K562 (cell line): ENCODE results near the gene SHLD1.
"Not testable (repeated sequence)": the region's sequence is repeated elsewhere in the genome, so short reads cannot be mapped to it uniquely, and the experiment has no call there.

Source experiments
- CHAMP1 ChIP-seq: fragments of 450-650 bp; IDR thresholded peaks from 2 replicates; pipeline ENCODE4 v1.6.1; 2016; ENCODE audit warnings: mild to moderate bottlenecking
- CREB1 ChIP-seq, 2 experiments: sonication (generic) in 1 of 2; formaldehyde crosslinking in 1 of 2; IDR thresholded peaks; 2 replicates each; pipeline versions ENCODE4 v1.6.1 to v1.8.0; 2012 to 2022; ENCODE audit warnings: inconsistent platforms in 1 of 2, mild to moderate bottlenecking in 1 of 2, missing genetic modification reagents in 1 of 2, moderate library complexity in 1 of 2
- EP400 ChIP-seq: fragments of 450-650 bp; IDR thresholded peaks from 2 replicates; pipeline ENCODE4 v1.6.1; 2017; ENCODE audit warnings: antibody characterized with exemption, mild to moderate bottlenecking, moderate library complexity
- MCM5 ChIP-seq: fragments of 450-650 bp; IDR thresholded peaks from 2 replicates; pipeline ENCODE4 v1.6.1; 2016; ENCODE audit warnings: low read depth
- POLR2A ChIP-seq: fragments of 450-650 bp; conservative IDR thresholded peaks from 2 replicates; pipeline ENCODE4 v1.6.1; 2016
- TOE1 ChIP-seq, 2 experiments: fragments of 450-650 bp in 1 of 2; sonication (generic) in 1 of 2; formaldehyde crosslinking in 1 of 2; IDR thresholded peaks; 2 replicates each; pipeline versions ENCODE4 v1.7.1 to v1.8.0; 2016 to 2022; ENCODE audit warnings: borderline replicate concordance in 2 of 2, mild to moderate bottlenecking in 2 of 2, antibody characterized with exemption in 1 of 2, inconsistent platforms in 1 of 2, low read depth in 1 of 2, missing genetic modification reagents in 1 of 2, moderate library complexity in 1 of 2
- TF ChIP-seq, protein P1 (sequence below), 3 experiments: IDR thresholded peaks in 2 of 3; conservative IDR thresholded peaks in 1 of 3; 2 replicates each; pipeline ENCODE4 v1.5.1; 2011 to 2012; ENCODE audit warnings: low read length in 3 of 3, mild to moderate bottlenecking in 3 of 3, control low read depth in 2 of 3, improper control_type of control experiment in 1 of 3, inconsistent platforms in 1 of 3, low read depth in 1 of 3, mixed read lengths in 1 of 3, moderate library complexity in 1 of 3; ENCODE audit not compliant: insufficient read depth in 2 of 3
- TF ChIP-seq, protein P2 (sequence below): IDR thresholded peaks from 3 replicates; pipeline ENCODE4 v1.6.1; 2011; ENCODE audit warnings: borderline replicate concordance, mild to moderate bottlenecking; ENCODE audit not compliant: insufficient read length, insufficient read depth
- TF ChIP-seq, protein P3 (sequence below): fragments of 250-450 bp; sonication (Bioruptor Pico); IDR thresholded peaks from 2 replicates; pipeline ENCODE4 v1.8.0; 2022; ENCODE audit warnings: moderate library complexity, mild to moderate bottlenecking, inconsistent platforms
- TF ChIP-seq, protein P4 (sequence below): sonication (generic); formaldehyde crosslinking; IDR thresholded peaks from 2 replicates; pipeline ENCODE4 v1.8.1; 2022; ENCODE audit warnings: missing genetic modification reagents

DNA sequence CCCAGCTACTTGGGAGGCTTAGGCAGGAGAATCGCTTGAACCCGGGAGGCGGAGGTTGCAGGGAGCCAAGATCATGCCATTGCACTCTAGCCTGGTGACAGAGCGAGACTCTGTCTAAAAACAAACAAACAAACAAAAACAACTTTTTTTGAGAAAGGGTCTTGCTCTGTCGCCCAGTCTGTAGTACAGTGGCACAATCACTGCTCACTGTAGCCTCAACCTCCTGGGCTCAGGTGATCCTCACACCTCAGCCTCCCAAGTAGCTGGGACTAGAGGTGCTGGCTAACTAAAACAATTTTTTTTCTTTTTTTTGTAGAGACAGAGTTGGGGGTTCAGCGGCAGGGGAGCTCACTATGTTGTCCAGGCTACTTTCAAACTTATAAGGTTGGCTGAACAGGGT is 28.8 kb upstream of the SHLD1 start:
- TF ChIP-seq CREB1 (IDR thresholded peaks at IDR 0.05); CREB1 (CRISPR knock-in tag; IDR thresholded peaks at IDR 0.05); MCM5; EP400; CHAMP1; TOE1 (IDR thresholded peaks at IDR 0.05; ENCODE audit: borderline replicate concordance); TOE1 (CRISPR knock-in tag; IDR thresholded peaks at IDR 0.05; ENCODE audit: borderline replicate concordance, low read depth); POLR2A: not testable (repeated sequence)
- TF ChIP-seq, protein P1, sequence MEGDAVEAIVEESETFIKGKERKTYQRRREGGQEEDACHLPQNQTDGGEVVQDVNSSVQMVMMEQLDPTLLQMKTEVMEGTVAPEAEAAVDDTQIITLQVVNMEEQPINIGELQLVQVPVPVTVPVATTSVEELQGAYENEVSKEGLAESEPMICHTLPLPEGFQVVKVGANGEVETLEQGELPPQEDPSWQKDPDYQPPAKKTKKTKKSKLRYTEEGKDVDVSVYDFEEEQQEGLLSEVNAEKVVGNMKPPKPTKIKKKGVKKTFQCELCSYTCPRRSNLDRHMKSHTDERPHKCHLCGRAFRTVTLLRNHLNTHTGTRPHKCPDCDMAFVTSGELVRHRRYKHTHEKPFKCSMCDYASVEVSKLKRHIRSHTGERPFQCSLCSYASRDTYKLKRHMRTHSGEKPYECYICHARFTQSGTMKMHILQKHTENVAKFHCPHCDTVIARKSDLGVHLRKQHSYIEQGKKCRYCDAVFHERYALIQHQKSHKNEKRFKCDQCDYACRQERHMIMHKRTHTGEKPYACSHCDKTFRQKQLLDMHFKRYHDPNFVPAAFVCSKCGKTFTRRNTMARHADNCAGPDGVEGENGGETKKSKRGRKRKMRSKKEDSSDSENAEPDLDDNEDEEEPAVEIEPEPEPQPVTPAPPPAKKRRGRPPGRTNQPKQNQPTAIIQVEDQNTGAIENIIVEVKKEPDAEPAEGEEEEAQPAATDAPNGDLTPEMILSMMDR (IDR thresholded peaks at IDR 0.05 in 2 of 3, conservative IDR thresholded peaks at IDR 0.05 in 1 of 3; ENCODE audit: insufficient read depth in 2 of 3, low read depth in 1 of 3, low read length in 3 of 3): not testable (repeated sequence)
- TF ChIP-seq, protein P2, sequence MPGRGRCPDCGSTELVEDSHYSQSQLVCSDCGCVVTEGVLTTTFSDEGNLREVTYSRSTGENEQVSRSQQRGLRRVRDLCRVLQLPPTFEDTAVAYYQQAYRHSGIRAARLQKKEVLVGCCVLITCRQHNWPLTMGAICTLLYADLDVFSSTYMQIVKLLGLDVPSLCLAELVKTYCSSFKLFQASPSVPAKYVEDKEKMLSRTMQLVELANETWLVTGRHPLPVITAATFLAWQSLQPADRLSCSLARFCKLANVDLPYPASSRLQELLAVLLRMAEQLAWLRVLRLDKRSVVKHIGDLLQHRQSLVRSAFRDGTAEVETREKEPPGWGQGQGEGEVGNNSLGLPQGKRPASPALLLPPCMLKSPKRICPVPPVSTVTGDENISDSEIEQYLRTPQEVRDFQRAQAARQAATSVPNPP: not testable (repeated sequence)
- TF ChIP-seq, protein P3, sequence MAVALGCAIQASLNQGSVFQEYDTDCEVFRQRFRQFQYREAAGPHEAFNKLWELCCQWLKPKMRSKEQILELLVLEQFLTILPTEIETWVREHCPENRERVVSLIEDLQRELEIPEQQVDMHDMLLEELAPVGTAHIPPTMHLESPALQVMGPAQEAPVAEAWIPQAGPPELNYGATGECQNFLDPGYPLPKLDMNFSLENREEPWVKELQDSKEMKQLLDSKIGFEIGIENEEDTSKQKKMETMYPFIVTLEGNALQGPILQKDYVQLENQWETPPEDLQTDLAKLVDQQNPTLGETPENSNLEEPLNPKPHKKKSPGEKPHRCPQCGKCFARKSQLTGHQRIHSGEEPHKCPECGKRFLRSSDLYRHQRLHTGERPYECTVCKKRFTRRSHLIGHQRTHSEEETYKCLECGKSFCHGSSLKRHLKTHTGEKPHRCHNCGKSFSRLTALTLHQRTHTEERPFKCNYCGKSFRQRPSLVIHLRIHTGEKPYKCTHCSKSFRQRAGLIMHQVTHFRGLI: not testable (repeated sequence)
- TF ChIP-seq, protein P4, sequence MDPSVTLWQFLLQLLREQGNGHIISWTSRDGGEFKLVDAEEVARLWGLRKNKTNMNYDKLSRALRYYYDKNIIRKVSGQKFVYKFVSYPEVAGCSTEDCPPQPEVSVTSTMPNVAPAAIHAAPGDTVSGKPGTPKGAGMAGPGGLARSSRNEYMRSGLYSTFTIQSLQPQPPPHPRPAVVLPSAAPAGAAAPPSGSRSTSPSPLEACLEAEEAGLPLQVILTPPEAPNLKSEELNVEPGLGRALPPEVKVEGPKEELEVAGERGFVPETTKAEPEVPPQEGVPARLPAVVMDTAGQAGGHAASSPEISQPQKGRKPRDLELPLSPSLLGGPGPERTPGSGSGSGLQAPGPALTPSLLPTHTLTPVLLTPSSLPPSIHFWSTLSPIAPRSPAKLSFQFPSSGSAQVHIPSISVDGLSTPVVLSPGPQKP (CRISPR knock-in tag): not testable (repeated sequence)
